Fibroblast of skin of scalp (primary cell): Measurements from ENCODE around the gene PDZRN3. TPM values are rescaled to one million over a fixed set of nuclear protein-coding genes. Genes with fewer than 3 reads are reported as not detected.

Source experiments
- DNase-seq: peaks from one replicate; pipeline ENCODE4 v3.0.0-alpha.2; 2013
- polyA plus RNA-seq, 2 experiments: library from polyadenylated mRNA; unstranded; fragments of 120-200 nt; gene quantifications; one replicate each; pipeline ENCODE4 v1.2.1, GENCODE V29; 2013; ENCODE audit not compliant: insufficient read length in 2 of 2

PDZRN3 gene
- 37.2 TPM for polyA plus RNA-seq (2013, experiment 1 of 2; ENCODE audit: insufficient read length)
- 38.2 TPM for polyA plus RNA-seq (2013, experiment 2 of 2; ENCODE audit: insufficient read length)

DNA sequence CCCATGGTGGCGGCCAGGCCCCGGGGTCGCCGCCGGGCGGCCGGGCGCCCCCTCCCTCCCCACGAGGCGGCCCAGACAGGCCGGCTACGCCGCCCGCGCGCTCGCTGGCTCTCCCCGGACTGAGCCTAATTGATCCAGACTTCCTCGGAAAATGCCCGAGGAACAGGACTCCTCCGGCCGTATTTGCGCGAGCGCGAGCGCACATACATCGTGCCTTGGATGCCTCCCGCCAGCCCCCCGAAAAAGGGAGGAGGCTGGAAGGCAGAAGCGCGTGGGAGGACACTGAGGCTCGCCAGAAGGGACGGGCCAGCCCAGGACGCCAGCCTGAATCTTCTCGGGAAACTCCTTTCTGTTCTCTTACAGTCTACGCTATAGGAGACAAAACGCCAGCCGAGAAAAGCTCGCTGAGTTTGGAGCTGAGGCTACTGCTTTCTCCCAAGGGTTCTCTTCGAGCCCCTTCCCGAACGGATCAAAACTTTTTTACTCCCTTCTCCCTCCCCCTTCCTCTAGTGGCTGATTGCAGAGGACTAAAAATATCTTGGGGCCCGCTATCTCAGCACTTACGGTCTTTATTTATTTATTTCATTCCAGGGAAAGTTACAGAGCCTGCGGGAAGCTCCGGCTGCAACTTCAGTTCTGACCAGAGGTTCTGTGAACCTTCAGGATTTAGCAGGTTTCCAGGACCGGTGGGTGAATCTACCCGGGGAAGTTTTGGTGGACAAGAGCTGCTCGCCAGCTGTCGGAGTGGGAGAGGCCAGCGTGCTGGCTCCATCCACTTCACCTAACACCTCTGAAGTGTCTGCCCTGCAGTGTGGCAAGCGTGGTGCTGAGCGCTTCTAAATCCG lies at the start of gene PDZRN3:
TSS of gene PDZRN3 (minus strand) at position 121 of the 845 bp plus-strand sequence.
- peak; percentile 89 for DNase-seq

DNA sequence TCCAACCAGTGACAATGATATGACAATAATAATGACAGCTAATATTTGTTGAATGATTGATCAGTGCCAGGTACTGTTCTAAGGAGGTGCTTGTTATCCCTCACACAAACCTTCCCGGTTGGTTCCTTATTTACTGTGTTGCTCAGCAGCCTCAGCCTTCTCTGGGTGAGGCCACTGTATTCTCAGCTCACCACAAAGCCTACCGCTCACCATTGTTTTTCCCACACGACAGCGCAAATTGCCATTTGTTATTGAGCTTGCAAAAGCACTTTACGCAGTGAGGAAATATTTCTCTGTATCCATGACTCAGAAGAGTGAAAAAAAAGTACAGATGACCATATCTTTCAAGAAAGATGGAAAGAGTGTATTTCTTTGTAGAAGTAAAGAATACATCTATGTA lies 49.5 kb upstream of the PDZRN3 start:
- peak; percentile 43 for DNase-seq

DNA sequence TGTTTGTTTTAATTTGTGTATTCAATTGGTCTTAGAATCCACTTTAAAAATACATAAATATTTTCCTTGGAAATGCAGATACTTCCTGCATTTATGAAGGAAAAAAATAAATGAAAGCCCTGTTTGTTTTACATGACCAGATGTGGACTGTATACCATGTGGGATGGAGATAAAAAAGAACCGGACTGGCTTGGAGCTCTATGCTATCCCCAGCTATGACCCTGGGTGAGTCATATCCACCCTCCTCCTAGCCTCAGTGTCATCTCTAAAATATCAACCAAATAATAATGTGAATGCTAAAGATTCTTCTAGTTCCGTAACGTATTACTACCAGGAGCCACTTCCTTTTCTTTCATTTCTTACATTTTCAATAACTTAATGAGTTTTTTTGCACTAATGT lies 44.5 kb upstream of the PDZRN3 start:
- DNase-seq: peak; percentile 45

DNA sequence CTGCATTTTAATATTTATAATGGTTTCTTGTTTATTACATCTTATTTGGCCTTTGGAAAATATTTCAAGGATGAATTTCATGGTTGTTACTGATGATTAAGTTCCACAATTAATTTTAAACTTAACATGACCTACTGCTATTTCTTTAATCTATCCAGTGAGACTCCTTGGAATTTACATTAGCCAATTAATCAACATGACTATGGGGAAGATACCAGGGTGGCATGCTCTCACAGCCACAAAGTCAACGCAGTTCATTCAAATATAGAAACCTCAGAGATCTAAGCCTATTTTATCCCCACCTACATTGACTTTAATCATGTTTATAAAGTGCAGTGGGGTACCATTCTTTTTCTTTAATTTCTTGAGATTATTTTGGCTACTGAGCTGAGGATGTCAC lies 43.6 kb upstream of the PDZRN3 start:
- no peak for DNase-seq

DNA sequence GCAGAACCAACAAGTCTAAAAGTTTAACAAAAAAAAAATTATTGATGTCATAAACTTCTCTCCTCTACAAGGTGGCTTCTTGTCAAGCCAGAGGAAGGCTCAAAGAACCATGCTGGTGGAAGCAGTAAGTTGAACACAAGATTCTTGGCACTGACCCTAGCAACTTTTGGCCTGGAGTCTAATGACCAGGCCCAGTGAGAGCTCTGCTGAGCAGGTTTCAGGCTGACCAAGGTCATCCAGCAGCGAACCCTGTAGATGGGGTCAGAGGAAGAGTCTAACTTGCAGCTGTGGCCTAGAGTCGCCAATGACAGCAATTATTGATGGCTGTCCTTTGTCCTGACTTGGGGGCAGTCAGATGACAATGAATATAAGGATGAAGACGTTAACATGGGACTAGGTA lies 43.1 kb upstream of the PDZRN3 start:
- DNase-seq: no peak

DNA sequence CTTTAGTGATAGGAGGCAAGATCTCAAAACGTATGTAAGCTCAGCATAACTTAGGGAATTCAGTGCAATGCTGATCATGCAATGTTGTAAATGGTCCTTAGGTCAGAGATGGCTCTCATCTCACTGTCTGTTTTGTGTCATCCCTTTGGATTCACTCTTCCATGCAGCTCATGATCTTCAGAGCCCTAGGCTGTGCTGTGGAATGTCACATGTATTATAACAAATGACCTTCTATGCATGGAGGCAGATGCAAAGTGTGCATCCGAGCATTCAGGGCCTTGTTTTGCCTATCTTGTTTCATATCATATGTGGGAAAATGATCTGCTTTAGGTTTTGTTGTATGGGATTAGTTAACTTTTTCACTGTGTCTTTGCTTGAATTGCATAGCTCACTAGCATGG lies 40.5 kb upstream of the PDZRN3 start:
- no peak for DNase-seq

DNA sequence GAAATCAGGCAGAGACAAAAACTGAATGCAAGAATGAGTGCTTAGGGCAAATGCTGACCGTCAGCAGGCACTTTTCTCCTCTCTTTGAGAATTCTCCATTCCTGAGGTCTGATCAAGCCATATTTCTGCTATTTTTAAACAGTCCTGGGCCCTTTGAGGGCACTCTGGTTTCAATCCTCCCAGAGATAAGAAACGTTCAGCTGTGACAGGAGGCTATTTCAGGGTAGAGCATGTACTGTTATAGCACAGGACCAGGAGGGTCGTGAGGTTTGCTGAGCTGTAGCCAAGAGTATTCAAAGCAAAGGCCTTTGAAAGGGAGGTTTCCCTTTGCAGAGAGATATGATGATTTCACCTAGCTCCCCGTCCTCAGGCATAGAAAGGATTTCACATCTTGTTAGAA lies 39.6 kb upstream of the PDZRN3 start:
- no peak for DNase-seq

DNA sequence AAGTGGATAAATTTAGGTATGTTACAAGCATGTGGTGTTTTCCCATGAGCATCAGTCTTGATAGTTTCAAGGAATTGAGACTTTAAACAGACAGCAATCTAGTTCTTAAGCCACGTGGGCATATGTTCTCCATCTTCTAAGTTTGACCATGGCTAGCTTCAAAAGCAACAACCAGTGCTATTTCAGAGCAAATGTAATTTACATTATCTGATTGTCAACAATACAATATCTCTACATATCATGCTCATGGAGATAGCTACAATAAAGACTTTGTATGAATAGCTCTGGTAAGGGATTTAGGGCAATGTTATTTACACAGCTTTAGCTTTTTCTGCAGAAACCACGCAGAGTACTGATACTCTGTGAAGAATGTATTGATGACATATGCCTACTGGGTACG lies 38.8 kb upstream of the PDZRN3 start:
- DNase-seq: no peak

DNA sequence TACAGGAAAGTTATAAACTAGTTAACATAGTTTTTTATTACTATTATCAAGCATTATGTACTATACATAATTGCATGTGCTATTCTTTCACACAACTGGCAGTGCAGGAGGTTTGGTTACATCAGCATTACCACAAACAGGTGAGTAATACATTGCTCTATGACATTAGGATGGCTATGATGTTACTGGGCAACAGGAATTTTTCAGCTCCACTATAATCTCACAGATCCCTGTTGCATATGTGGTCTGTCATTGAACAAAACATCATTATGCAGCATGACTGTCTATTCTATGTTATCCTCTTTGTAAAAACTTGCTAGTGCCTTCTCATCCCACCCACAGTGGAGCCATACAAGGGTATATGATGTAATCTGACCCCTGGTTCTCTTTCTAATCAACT lies 36.5 kb upstream of the PDZRN3 start:
- DNase-seq: peak; percentile 69

DNA sequence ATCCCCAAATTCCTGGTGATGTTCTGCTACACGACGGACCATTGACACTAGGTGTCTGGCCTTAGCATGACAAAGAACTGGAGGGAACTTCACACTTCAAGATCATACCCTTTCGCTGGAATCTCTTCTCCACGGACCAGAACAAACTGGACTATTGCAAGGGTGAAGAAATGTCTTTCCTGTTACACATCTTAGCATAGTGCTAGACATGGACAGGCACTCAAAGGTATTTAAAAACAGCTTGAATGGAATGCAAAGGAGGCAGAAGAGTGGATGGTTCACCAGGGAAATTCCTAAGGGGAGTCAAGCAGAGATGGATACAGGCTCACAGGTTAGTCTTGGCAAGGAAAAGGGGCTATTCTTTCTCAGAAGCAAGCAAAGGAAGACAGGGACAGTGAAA lies 33.5 kb upstream of the PDZRN3 start:
- DNase-seq: no peak

DNA sequence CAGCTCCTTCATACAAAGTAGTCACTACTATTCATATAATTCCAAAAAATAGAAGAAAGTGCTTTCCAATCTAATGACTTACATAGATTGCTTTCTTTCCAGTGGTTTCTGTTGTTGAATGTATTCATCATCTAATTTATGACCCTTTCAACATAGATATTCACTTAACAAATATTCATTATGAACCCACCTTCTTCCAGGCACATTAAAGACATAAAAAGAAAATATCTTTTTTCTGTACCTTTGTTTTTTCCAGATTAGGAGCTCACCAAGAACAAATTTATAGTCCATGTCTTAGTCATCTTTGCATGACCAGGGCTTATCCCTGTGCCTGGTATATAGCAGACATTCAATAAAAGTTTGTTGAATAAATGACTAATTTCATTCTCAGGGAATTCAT lies 32.4 kb upstream of the PDZRN3 start:
- DNase-seq: no peak

DNA sequence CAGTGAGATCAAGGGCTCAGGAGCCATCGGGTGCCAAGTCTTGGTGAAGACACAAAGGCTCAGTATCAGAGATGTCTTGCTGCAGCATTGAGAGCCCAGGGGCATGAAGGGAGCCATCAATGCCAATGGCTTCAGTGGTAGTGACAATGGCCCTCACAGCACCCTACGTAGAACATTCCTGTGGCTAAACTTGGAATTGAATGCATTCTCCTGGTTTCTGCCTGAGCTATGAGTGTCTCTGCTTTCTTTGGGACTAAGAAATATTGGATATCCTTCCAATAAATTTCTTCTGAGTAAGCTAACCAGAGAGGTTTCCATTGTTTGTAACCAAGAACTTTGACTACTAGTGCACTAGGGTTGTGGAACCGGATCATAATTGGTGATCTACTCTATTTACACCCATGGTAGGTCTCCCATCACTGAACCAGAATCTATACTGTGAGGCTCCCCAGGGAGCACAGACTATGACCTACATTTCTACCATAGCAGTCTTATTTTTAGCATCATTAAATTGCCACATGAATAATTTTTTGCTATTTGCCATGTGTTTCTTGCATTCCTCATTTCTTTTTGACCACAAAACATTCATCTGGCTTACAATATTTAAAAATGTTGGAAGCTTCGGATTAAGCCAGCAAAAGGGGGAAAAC lies 31.6 kb upstream of the PDZRN3 start:
- DNase-seq: peak; percentile 91

DNA sequence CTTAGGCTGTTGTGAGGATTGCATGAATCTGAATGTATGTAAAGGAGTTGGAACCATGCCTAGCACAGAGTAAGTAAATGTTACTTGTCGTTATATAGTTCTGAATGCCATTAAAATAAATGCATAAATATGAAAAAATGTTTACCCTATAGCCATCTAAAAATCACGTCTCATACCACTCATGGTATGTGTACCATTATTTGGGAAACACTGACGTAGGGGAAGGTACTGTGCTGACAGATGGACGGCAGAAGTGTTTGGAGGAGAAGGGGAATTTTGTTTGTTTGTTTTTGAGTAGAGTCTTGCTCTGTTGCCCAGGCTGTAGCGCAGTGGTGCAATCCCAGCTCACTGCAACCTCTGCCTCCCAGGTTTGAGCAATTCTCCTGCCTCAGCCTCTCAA lies 30.5 kb upstream of the PDZRN3 start:
- DNase-seq: no peak

DNA sequence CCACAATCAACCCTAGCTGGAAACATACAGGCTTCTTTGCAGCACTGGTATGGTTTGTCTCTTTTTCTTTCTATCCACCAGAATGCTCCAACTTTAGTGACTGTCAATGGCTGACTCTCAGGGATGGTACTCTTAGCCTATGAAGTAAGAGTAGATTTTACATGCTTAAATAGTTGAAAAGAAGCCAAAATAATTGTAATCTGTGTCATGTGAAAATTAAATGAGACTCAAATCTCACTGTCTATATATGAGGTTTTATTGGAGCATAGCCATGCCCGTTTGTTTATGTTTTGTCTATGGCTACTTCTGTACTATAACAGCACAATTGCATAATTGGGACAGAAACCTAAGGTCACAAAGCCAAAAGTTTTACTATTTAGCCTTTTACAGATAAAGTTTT lies 29.1 kb upstream of the PDZRN3 start:
- DNase-seq: peak; percentile 92

DNA sequence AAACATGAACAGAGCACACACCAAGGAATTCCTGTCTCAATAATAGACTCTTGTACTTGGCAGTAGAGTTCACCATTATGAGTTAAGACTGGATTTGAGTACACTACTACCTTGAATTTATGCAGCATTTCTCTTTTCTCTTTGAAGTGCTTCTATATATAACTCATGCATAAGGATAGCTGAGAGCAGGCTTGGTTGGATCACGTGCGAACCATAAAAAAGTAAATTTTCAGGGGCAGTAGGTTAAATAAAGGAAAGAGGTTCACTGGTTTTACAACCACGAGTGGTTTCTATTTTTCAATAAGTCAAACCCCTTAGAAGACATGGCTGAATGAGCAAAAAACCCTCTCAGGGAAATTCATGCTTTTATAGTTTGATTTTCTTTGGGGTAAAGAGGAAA lies 28.6 kb upstream of the PDZRN3 start:
- no peak for DNase-seq

DNA sequence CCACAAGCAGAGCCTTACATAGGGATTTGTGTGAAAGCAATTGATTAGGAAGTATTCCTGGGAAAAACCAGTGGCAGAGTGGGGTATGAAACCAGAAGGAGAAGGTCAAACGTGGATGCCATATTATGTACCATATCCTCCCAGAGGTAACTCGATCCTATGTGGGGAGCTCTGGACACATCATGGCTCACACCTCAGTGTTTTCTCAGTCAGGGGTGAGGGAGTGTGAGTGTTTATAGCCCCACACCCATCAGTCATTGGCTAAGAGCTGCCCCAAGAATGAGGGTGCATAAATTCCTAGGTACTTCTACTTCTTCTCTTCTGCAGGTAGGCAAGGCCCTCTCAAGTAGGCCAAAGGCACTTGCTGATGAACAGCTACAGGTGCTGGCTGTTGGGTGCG lies 28.2 kb upstream of the PDZRN3 start:
- no peak for DNase-seq

DNA sequence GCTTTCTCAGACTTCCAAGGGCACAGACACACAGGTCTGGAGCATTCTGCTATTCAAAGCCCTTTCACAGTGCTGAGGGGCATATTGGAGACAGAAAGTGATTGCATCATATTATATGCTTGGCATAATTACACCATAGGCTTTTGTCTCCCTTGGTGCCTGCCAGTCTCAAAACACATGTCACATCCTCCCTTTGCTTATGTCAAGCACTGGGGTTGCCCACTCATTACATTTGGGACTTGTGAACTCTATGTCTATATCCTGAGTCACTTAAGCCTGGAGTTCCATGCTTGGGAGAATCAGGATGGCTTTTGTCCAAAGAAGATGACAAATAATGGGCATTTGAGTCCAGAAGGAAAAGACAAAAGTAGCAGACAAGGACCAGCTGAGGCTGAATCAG lies 12.3 kb upstream of the PDZRN3 start:
- peak; percentile 67 for DNase-seq

DNA sequence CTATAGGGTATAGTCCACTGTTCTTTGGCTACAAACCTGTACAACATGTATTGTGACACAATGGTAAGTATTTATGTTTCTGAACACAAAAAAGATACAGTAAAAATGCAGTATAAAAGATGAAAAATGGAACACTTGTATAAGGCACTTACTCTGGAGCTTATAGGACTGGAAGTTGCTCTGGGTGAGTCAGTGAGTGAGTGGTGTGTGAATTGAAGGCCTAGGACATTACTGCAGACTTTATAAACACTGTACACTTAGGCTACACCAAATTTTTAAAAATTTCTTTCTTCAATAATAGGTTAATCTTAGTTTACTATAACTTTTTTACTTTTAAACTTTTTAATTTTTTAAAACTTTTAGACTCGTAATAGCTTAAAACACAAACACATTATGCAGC lies 10.5 kb upstream of the PDZRN3 start:
- DNase-seq: no peak

DNA sequence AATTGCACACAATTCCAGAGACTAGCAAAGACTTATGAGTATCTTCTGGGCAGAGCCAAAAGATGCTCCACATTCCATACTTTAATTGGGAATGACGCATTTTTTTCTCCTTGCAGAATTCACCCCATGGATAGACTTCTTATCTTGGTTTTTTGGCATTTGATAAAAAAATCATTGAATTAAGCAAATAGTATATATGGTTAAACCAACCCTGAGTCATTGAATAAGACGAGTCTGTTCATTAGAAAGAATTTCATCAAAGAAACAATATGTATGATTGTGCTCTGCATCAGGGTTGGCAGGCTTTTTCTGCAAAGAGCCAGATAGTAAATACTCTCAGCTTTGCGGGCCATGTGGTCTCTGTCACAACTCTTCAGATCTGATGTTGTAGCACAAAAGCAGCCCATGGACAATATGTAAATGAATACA lies 9.2 kb upstream of the PDZRN3 start:
- peak; percentile 58 for DNase-seq

DNA sequence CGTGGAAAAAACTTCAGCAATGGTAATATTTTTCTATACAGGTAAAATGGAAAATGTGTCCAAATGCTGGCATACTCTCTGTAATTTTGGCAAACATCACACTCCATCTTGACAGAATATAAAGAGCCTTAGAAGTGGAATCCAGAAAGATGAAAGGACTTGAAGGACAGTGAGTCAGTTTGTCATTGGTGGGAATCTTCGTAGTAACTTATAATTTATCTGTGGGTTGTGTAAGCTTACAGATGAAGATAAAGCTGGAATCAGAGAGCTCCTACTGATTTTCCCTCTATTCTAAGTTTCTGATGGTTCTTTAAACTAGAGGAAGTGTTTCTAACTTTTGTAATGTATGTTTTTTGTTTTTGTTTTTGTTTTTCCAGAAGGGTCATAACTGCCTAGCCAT lies 8.7 kb upstream of the PDZRN3 start:
- no peak for DNase-seq

DNA sequence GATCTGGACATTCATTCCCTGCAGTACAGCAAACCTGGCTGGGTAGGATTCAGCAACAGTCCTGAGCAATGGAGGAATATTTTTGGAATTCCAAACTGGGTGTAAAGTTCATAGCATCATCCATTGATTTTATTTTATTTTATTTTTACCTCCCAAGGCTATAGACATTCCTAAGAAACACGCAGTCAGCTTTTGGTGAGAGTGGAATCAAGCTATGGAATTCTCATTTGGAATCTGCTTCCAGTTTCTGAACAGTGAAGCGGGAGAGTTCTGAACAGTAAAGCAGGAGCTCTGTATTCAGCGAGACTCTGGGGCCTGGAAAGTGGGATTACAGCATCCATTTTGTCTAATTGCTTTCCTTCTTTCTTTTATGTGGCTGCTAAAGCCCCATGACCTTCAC lies 1.4 kb upstream of the PDZRN3 start:
- DNase-seq: peak; percentile 82

DNA sequence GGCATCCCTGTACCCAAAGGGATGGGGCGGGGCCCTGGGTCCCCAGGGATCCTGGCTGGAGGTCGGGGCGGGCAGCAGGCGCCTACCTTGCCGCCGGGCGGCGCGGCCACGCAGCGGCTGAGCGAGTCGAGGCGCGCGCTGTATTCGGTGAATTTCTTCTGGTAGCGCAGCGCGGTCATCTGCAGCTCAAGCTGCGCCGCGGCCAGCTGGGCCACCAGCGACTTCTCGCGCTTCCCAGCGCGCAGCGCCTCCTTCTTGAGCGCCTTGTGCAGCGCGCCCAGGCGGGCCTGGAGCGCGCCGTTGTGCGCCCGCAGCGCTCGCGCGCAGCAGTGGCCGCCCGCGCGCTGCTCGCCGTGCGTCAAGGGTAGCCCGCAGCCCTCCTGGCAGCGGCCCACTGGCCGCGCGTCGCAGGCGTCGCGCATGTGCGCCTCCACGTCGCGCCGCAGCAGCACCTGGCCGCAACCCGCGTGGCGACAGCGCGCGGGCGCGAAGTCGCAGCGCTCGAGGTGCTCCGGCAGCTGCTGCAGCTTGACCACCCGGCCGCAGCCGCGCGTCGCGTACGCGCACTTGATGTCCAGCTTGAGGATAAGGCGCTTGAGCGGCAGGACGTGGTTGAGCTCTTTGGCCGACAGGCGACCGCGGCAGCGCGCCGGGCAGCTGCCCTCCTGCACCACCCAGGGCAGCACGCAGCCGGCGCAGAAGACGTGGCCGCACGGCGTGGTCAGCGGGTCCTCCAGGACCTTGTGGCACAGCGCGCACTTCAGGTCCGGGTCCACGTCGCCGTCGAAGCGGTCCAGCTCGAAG lies 522 bp downstream of the PDZRN3 start:
- peak; percentile 81 for DNase-seq

DNA sequence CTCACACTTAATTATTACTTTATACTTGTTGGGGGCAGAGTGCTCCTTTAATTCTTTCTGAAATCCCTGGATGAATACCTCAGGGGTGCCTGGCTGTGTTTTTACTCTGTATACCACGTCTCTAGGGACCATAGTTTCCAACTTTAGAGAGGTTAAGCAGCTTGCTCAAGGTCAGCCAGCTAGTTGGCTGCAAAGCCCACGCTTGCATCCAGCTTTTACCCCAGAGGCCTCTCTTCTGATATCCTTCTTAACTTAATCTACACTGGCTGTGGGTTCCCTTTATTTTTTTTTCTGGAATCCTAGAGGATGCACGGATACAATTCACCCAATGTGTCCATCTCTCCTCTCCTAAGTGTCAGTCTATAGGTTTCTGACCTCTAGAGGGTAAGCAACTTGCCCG lies 1.4 kb downstream of the PDZRN3 start:
- no peak for DNase-seq
